ENCODE results near the gene PLA2G4F. TPM values are rescaled to one million over a fixed set of nuclear protein-coding genes. Genes with fewer than 3 reads are reported as not detected.
A peak's percentile ranks its signal among the peaks of the same experiment; 100 is the strongest.

The PLA2G4F gene
- total and polyA plus RNA-seq, 10 donors = 0.03 TPM; not detected in 9

DNA sequence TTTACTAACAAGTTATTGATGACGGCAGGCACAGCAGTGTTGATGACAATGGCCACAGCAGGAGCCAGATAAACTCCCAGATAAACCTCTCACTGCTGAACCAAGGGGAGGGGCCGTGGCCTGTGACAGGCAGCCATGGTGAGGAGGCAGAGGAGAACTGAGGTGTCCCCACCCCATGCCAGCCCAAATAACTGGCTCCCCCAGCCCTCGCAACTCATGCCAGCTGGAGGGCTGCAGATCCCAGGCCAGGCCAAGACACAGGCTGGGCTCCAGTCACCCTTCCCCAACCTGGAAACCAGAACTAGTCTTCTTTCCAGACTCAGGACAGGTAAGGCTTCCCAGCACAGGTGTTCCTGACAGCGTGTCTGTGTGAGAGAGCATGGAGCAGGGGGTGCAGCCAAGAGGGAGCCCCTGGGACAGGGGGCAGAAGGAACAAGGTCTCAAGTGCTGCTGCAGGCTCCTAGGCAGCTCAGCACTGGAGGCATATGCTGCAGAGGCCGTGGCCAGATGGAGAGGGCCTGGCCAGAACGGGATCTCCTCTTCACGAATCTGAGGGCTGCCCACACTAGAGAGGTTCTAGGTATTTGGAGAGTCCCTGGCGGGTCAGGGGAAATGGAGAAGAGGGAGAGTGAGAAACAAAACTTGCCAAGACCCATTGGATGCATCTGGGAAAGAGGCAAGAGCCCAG lies 15.9 kb downstream of the PLA2G4F start:
- TF ChIP-seq POLR2A (IDR thresholded peaks at IDR 0.05) (no peak), POLR2AphosphoS5 (IDR thresholded peaks at IDR 0.05) (no peak)
- TF ChIP-seq, protein P1, sequence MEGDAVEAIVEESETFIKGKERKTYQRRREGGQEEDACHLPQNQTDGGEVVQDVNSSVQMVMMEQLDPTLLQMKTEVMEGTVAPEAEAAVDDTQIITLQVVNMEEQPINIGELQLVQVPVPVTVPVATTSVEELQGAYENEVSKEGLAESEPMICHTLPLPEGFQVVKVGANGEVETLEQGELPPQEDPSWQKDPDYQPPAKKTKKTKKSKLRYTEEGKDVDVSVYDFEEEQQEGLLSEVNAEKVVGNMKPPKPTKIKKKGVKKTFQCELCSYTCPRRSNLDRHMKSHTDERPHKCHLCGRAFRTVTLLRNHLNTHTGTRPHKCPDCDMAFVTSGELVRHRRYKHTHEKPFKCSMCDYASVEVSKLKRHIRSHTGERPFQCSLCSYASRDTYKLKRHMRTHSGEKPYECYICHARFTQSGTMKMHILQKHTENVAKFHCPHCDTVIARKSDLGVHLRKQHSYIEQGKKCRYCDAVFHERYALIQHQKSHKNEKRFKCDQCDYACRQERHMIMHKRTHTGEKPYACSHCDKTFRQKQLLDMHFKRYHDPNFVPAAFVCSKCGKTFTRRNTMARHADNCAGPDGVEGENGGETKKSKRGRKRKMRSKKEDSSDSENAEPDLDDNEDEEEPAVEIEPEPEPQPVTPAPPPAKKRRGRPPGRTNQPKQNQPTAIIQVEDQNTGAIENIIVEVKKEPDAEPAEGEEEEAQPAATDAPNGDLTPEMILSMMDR (IDR thresholded peaks at IDR 0.05 in 8 of 11, conservative IDR thresholded peaks at IDR 0.05 in 3 of 11) = no peak
- Histone ChIP-seq H3K4me3 (no peak overlapping the region), H3K27me3 (replicated peaks in 1 of 7) (peaks cover 0 to 12% (median 0%) of the 10 kb centered on the region in 7 donors), H3K36me3 (no peaks in the 10 kb centered on the region), H3K27ac (no peak overlapping the region), H3K4me1 (no peaks in the 10 kb centered on the region), H3K9me3 (no peaks in the 10 kb centered on the region)
- 78 to 91% (median 83%) methylated on average over 7 to 8 of the region's 8 CpGs for WGBS, 5 donors
- intact Hi-C loops (cut with DNase I; ENCODE audit: low total_unique reads) = no loop called here
- peak; percentile 36 for DNase-seq

GRCh38 chr15:42139596-42139995 lies 16.8 kb downstream of the PLA2G4F start:
- 75 to 86% (median 83%) methylated on average over 6 of the region's 6 CpGs for WGBS, 5 donors
- Histone ChIP-seq H3K9me3 (no peaks in the 10 kb centered on the region), H3K27ac (no peak overlapping the region), H3K4me1 (no peaks in the 10 kb centered on the region), H3K36me3 (no peaks in the 10 kb centered on the region), H3K4me3 (no peak overlapping the region), H3K27me3 (replicated peaks in 1 of 7) (peaks cover 0 to 12% (median 0%) of the 10 kb centered on the region in 7 donors)
- intact Hi-C loops (cut with DNase I; ENCODE audit: low total_unique reads) = no loop called here
- TF ChIP-seq POLR2A (IDR thresholded peaks at IDR 0.05) = no peak
- TF ChIP-seq POLR2AphosphoS5 (IDR thresholded peaks at IDR 0.05) = no peak
- TF ChIP-seq, protein P1 (IDR thresholded peaks at IDR 0.05 in 8 of 11, conservative IDR thresholded peaks at IDR 0.05 in 3 of 11) = no peak
- no peak for DNase-seq

GRCh38 chr15:42138968-42139386 lies 17.5 kb downstream of the PLA2G4F start:
- TF ChIP-seq POLR2AphosphoS5 (IDR thresholded peaks at IDR 0.05) (no peak), POLR2A (IDR thresholded peaks at IDR 0.05) (no peak)
- TF ChIP-seq, protein P1 (IDR thresholded peaks at IDR 0.05 in 8 of 11, conservative IDR thresholded peaks at IDR 0.05 in 3 of 11) = no peak
- intact Hi-C loops (cut with DNase I; ENCODE audit: low total_unique reads) = no loop called here
- no peaks in the 10 kb centered on the region for H3K4me1 ChIP-seq
- 56 to 76% (median 66%) methylated on average over 3 of the region's 3 CpGs for WGBS, 5 donors
- H3K27ac ChIP-seq = no peak overlapping the region
- H3K36me3 ChIP-seq = no peaks in the 10 kb centered on the region
- H3K27me3 ChIP-seq (replicated peaks in 1 of 7) = peaks cover 0 to 6% (median 0%) of the 10 kb centered on the region in 7 donors
- DNase-seq = peak; percentile 17
- no peaks in the 10 kb centered on the region for H3K9me3 ChIP-seq
- no peak overlapping the region for H3K4me3 ChIP-seq

DNA sequence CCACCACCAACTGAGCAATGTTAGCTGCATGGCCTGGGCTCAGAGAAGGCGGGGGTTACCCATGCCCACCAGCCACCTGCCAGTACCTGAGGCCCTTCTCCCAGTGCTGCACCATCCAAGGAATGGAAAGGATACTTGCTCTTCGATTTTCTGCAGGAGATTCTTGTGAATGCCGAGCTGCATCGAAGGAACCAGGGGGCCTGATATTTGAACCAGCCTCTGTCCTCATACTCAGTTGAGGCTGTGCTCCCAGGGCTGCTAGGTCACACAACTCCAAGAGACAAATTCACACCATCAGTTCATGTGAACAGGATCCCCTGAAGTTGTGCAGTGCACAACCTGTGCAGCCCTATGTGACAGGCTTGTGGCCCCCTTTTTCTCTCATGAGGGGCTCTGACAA lies 18.0 kb downstream of the PLA2G4F start:
- TF ChIP-seq POLR2AphosphoS5 (IDR thresholded peaks at IDR 0.05) (no peak), POLR2A (IDR thresholded peaks at IDR 0.05) (no peak)
- TF ChIP-seq, protein P1 (IDR thresholded peaks at IDR 0.05 in 8 of 11, conservative IDR thresholded peaks at IDR 0.05 in 3 of 11) = no peak
- no peak overlapping the region for H3K4me3 ChIP-seq
- H3K27me3 ChIP-seq (replicated peaks in 1 of 7) = peaks cover 0 to 6% (median 0%) of the 10 kb centered on the region in 7 donors
- no peaks in the 10 kb centered on the region for H3K4me1 ChIP-seq
- no peak overlapping the region for H3K27ac ChIP-seq
- intact Hi-C loops (cut with DNase I; ENCODE audit: low total_unique reads) = no loop called here
- no peaks in the 10 kb centered on the region for H3K9me3 ChIP-seq
- H3K36me3 ChIP-seq = no peaks in the 10 kb centered on the region
- 80 to 96% (median 94%) methylated on average over 4 of the region's 4 CpGs for WGBS, 5 donors
- DNase-seq = peak; percentile 12
